Body of pancreas (tissue), 4 donors: ENCODE data around the gene C5orf47.

Source experiments
- CTCF ChIP-seq, 7 experiments: fragments of 450-650 bp in 4 of 7; fragments of 200-600 bp in 3 of 7; sonication (generic) in 3 of 7; IDR thresholded peaks; one replicate each; pipeline ENCODE4 v1.5.1; 2016 to 2019; ENCODE audit warnings: antibody characterized with exemption in 7 of 7
- POLR2A ChIP-seq, 3 donors: fragments of 450-650 bp; IDR thresholded peaks; one replicate each; pipeline ENCODE4 v1.6.1; 2016; ENCODE audit warnings: antibody characterized with exemption in 3 of 3, mild to moderate bottlenecking in 2 of 3

GRCh38 chr5:174000076-174000475 is 11.1 kb downstream of the C5orf47 start:
- TF ChIP-seq CTCF (IDR thresholded peaks at IDR 0.05) (no peak), POLR2A (IDR thresholded peaks at IDR 0.05) (no peak)
